HL-60 (cell line): ENCODE data around the gene CCDC192.

Experiments used
- DNase-seq, 2 experiments: peaks; one replicate each; pipeline ENCODE4 v3.0.0-alpha.2; 2010 to 2020; ENCODE audit warnings: low read depth in 1 of 2, low spot score in 1 of 2
- H3K27ac ChIP-seq: fragments of 250-450 bp; sonication (Bioruptor Pico); replicated peaks from 2 replicates; pipeline ENCODE4 v1.5.1; 2020; ENCODE audit warnings: mild to moderate bottlenecking, moderate library complexity
- H3K27me3 ChIP-seq: fragments of 250-450 bp; sonication (Bioruptor Pico); 2 replicates; pipeline ENCODE4 v1.5.1; 2021; ENCODE audit warnings: mild to moderate bottlenecking, moderate library complexity; ENCODE audit not compliant: insufficient read depth, poor library complexity, severe bottlenecking
- H3K4me3 ChIP-seq: replicated peaks from 2 replicates; pipeline ENCODE4 v1.5.1; 2011; ENCODE audit warnings: mild to moderate bottlenecking, control low read depth, low read length; ENCODE audit not compliant: insufficient read depth
- CTCF ChIP-seq: IDR thresholded peaks from one replicate; pipeline ENCODE4 v1.5.1; 2011; ENCODE audit warnings: low read length, control low read depth, inconsistent platforms; ENCODE audit not compliant: insufficient read depth
- GABPA ChIP-seq: IDR thresholded peaks from 2 replicates; pipeline ENCODE4 v1.6.1; 2012; ENCODE audit warnings: low read depth
- POLR2AphosphoS5 ChIP-seq: IDR thresholded peaks from 2 replicates; pipeline ENCODE4 v1.6.1; 2012; ENCODE audit warnings: low read depth
- REST ChIP-seq: IDR thresholded peaks from 2 replicates; pipeline ENCODE4 v1.6.1; 2012; ENCODE audit warnings: low read depth; ENCODE audit not compliant: insufficient replicate concordance
- SPI1 ChIP-seq: IDR thresholded peaks from 2 replicates; pipeline ENCODE4 v1.6.1; 2012; ENCODE audit warnings: low read depth, mild to moderate bottlenecking, borderline replicate concordance

The CCDC192 gene

GRCh38 chr5:127922603-127923002 is 219.4 kb downstream of the CCDC192 start:
- no peak for TF ChIP-seq SPI1
- no peak for TF ChIP-seq CTCF
- no peak for TF ChIP-seq REST
- TF ChIP-seq POLR2AphosphoS5: no peak
- no peak for TF ChIP-seq GABPA
- DNase-seq: no peak
- H3K4me3 ChIP-seq: no peak overlapping the region
- no peak overlapping the region for H3K27ac ChIP-seq
- H3K27me3 ChIP-seq: no peaks in the 10 kb centered on the region

GRCh38 chr5:127923804-127924570 is 220.8 kb downstream of the CCDC192 start:
- no peaks in the 10 kb centered on the region for H3K27me3 ChIP-seq
- no peak for DNase-seq
- H3K27ac ChIP-seq: no peak overlapping the region
- TF ChIP-seq CTCF: no peak
- no peak for TF ChIP-seq REST
- H3K4me3 ChIP-seq: no peak overlapping the region

- TF ChIP-seq REST: no peak
- TF ChIP-seq CTCF: no peak
- no peak for TF ChIP-seq GABPA
- no peak for TF ChIP-seq POLR2AphosphoS5
- TF ChIP-seq SPI1: no peak
- Histone ChIP-seq H3K27ac (no peak overlapping the region), H3K4me3 (no peak overlapping the region), H3K27me3 (no peaks in the 10 kb centered on the region)
- DNase-seq: no peak
These were observed 221.4 kb downstream of the CCDC192 start for GRCh38 chr5:127924606-127925005.
